HG03280 (cell line): ENCODE measurements around the gene TMEM244.
"Not testable (repeated sequence)": the region's sequence is repeated elsewhere in the genome, so short reads cannot be mapped to it uniquely, and the experiment has no call there.

Source experiments
- ATAC-seq: cut with Tn5 transposase; IDR thresholded peaks from one replicate; pipeline ENCODE4 v1.9.1; 2021; ENCODE audit warnings: mild to moderate bottlenecking, moderate library complexity; ENCODE audit not compliant: unreplicated experiment

TMEM244 gene

GRCh38 chr6:129817332-129817731, 43.8 kb downstream of the TMEM244 start:
- ATAC-seq = no peak

DNA sequence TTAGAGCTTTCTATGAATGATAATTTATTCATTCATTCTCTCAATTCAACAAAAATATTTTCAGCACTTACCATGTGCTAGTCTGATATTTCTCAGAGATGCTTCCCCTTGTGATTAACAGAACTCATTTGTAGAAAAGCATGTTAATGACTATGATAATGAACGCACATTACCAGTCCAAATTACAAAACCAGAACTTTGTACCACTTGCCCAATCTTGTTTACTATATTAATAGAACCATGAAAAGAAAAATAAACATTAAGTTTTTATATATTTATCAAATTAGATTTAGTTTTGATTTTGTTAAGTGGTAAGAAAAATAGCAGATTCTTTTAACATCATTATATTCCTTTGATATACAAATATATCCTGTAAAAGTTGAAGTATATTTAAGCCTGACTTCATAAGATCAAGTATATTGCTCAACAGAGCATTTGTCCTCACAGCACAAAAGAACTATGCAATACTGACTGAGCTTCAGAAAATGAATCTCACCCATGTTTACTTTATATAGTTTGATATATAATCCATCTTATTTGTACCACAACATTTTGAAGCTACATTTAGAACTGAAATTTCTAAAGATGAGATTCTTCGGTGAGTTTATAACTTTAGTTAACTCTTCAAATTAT, 48.9 kb downstream of the TMEM244 start:
- no peak for ATAC-seq

DNA sequence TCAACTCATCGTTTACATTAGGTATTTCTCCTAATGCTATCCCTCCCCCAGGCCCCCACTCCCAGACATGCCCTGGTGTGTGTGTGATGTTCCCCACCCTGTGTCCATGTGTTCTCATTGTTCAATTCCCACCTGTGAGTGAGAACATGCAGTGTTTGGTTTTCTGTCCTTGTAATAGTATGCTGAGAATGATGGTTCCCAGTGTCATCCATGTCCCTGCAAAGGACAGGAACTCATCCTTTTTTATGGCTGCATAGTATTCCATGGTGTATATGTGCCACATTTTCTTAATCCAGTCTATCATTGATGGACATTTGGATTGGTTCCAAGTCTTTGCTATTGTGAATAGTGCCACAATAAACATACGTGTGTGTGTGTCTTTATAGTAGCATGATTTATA, 54.0 kb downstream of the TMEM244 start:
- not testable (repeated sequence) for ATAC-seq

DNA sequence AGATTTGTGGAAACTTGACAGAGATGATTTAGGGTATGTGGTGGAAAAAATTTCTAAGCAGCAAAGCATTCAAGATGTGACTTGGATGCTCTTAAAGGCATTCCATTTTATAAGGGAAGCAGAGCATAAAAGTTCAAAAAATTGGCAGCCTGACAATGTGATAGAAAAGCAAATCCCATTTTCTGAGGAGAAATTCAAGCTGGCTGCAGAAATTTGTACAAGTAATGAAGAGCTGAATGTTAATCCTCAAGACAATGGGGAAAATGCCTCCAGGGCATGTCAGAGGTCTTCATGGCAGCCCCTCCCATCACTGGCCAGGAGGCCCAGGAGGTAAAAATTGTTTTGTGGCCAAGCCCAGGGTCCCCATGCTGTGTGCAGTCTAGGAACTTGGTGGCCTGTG, 58.2 kb downstream of the TMEM244 start:
- ATAC-seq = not testable (repeated sequence)

GRCh38 chr6:129801909-129802308, 59.2 kb downstream of the TMEM244 start:
- ATAC-seq = no peak

DNA sequence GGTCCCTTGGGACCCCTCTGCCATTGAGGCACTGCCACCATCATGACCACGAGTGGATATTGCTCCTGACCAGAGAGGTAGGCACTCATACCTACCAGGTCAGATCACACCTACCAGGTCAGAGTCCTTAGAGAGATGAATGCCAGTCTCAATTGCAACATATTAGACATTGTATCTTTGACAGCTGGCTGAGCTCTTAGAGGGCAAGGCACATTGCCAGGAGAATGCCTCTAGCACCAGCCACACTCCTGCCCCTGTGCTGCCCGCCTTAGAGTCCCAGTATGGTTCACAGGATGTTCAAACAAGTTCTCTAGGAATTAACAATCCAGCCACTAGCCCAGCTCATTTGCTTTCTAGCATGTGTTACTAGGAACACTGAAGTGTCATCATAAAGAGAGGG, 65.9 kb downstream of the TMEM244 start:
- ATAC-seq = no peak

DNA sequence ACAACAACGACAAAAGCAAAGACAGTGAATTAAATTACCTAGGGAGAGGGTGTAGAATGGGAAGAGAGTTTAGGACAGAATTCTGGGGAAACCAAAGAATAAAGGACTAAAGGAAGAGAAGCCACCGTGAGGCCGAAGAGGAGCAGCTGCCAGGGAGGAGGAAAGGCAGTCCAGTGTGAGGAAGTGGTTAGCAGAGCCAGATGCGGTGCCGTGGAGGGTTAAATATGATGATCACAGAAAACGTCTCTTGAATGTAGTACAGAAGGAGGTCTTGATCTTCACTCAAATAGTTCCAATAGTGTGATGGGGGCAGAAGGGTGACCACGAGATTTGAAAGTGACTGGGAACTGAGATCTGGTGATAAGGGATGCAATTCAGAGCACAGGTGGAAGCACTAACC, 67.7 kb downstream of the TMEM244 start:
- no peak for ATAC-seq

- ATAC-seq = no peak
These were observed 69.1 kb downstream of the TMEM244 start for GRCh38 chr6:129792049-129792448.

GRCh38 chr6:129790785-129791184, 70.3 kb downstream of the TMEM244 start:
- ATAC-seq = no peak

DNA sequence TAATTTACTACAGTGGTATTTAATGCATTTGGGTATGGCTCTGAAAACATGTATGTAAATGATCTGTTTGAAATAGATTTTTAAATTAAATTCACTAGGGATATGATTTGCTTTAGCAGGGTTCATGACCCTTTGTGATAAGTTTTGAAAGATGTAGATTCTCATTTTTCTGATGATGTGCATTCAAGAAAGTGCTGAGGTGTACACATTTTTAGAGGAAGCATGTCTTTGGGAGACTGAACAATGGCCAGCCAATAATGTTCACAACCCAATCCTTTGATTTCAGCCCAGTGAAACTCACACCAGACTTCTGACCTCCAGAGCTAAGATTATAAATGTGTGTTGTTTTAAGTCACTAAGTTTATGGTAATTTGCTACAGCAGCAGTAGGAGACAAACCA, 71.1 kb downstream of the TMEM244 start:
- ATAC-seq = no peak

DNA sequence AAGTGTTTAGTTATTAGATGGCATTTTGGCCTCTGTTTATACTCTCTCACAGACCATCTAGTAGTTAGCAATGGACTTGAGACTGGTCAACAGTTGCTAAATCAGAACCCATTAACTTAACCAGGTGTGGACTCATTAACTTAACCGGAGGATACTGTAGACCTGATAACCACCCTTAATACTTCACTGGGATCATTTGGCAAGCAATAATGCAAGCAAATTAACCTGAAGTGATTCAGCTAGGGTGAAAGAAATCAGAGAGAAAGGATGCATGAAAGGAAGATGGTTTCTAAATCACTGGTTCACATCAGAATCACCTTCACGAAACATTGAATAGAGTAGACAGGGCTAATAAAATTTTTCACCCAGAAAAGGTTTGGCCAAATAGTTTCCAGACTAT, 73.3 kb downstream of the TMEM244 start:
- no peak for ATAC-seq

- no peak for ATAC-seq
These were observed 74.6 kb downstream of the TMEM244 start for GRCh38 chr6:129786548-129786947.

- no peak for ATAC-seq
These were observed 75.4 kb downstream of the TMEM244 start for GRCh38 chr6:129785756-129786135.

DNA sequence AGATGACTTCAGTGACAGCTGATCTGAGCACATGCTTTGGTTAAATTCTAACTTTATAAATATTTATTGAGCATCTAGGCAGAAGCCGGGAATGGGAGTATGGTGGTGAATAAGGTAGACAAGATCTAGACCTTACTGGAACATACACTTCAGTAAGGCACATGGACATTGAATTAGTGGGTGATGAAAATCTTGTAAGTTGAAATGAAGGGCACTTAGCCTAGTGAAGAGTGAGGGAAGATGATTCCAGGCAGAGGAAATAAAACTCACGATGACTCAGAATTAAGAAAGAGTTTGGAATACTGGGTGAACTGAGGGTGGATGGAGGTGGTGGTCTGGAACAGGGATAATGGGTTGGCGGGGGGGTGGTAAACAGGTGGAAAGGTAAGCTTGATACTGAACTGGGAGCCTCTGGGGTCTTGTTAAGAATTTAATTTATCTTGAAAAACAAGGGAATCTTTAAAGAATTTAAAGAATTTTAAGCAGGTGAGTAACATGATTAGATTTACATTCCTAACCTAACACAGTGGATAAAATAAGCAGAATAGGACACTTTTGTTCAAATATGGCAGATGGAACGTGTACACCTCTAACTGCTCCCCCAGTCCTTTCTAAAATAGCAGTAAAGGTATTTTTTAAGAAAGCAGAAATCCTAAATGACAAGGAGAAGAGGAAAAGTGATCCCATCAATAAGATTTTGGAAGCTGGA, 75.9 kb downstream of the TMEM244 start:
- ATAC-seq = no peak
